Neutrophil (primary cell): ENCODE data around the gene CRYBG1.
"Not testable (repeated sequence)": the region's sequence is repeated elsewhere in the genome, so short reads cannot be mapped to it uniquely, and the experiment has no call there.

Experiments used
- H3K27ac ChIP-seq: fragments of 200-600 bp; sonication (generic); 2 replicates; pipeline ENCODE4 v1.5.1; 2016; ENCODE audit warnings: mild to moderate bottlenecking, moderate library complexity
- H3K27me3 ChIP-seq: fragments of 200-600 bp; sonication (generic); 2 replicates; pipeline ENCODE4 v1.6.0; 2016; ENCODE audit warnings: mild to moderate bottlenecking
- H3K36me3 ChIP-seq: fragments of 200-600 bp; sonication (generic); 2 replicates; pipeline ENCODE4 v1.5.1; 2017
- H3K4me1 ChIP-seq, 2 experiments: fragments of 200-600 bp in 1 of 2; sonication (generic) in 1 of 2; 1 replicate in 1 of 2; 2 replicates in 1 of 2; pipeline versions ENCODE4 v1.5.1 to v1.6.1; 2013 to 2016; ENCODE audit warnings: low read depth in 1 of 2, low read length in 1 of 2, mild to moderate bottlenecking in 1 of 2, moderate library complexity in 1 of 2; ENCODE audit not compliant: control insufficient read depth in 1 of 2, insufficient read depth in 1 of 2
- H3K4me3 ChIP-seq, 2 experiments: fragments of 200-600 bp in 1 of 2; sonication (generic) in 1 of 2; 1 replicate in 1 of 2; 2 replicates in 1 of 2; pipeline ENCODE4 v1.5.1; 2013 to 2016; ENCODE audit warnings: low read depth in 1 of 2, low read length in 1 of 2, mild to moderate bottlenecking in 1 of 2, moderate library complexity in 1 of 2
- H3K9me3 ChIP-seq: fragments of 200-600 bp; sonication (generic); 2 replicates; pipeline ENCODE4 v1.5.1; 2016
- TF ChIP-seq, protein P1 (sequence below): fragments of 200-600 bp; sonication (generic); IDR thresholded peaks from 2 replicates; pipeline ENCODE4 v1.5.1; 2016; ENCODE audit warnings: antibody characterized with exemption

The CRYBG1 gene

DNA sequence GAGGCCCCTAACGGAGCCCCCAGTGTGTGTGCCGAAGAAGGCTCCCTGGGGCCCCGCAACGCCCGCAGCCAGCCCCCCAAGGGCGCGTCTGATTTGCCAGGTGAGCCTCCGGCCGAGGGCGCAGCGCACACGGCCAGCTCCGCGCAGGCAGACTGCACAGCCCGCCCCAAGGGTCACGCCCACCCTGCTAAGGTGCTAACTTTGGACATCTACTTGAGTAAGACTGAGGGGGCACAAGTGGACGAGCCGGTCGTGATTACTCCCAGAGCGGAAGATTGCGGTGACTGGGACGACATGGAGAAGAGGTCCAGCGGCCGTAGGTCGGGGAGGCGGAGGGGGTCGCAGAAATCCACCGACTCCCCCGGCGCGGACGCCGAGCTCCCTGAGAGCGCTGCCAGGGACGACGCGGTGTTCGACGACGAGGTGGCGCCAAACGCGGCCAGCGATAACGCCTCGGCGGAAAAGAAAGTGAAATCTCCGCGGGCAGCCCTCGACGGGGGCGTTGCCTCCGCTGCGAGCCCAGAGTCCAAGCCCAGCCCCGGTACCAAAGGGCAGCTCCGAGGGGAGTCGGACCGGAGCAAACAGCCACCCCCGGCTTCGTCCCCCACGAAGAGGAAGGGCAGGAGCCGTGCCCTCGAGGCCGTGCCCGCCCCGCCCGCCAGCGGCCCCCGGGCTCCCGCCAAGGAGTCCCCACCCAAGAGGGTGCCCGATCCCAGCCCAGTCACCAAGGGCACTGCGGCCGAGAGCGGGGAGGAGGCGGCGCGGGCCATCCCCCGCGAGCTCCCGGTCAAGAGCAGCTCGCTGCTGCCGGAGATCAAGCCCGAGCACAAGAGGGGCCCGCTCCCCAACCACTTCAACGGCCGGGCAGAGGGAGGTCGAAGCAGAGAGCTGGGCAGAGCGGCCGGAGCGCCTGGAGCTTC is 151.8 kb downstream of the CRYBG1 start:
- TF ChIP-seq, protein P1, sequence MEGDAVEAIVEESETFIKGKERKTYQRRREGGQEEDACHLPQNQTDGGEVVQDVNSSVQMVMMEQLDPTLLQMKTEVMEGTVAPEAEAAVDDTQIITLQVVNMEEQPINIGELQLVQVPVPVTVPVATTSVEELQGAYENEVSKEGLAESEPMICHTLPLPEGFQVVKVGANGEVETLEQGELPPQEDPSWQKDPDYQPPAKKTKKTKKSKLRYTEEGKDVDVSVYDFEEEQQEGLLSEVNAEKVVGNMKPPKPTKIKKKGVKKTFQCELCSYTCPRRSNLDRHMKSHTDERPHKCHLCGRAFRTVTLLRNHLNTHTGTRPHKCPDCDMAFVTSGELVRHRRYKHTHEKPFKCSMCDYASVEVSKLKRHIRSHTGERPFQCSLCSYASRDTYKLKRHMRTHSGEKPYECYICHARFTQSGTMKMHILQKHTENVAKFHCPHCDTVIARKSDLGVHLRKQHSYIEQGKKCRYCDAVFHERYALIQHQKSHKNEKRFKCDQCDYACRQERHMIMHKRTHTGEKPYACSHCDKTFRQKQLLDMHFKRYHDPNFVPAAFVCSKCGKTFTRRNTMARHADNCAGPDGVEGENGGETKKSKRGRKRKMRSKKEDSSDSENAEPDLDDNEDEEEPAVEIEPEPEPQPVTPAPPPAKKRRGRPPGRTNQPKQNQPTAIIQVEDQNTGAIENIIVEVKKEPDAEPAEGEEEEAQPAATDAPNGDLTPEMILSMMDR: peak; percentile 63
- H3K4me3 ChIP-seq: peak overlapping the region; percentile 89 to 94
- H3K4me1 ChIP-seq: peaks cover 70 to 73% of the 10 kb centered on the region in 2 experiments
- H3K36me3 ChIP-seq: no peaks in the 10 kb centered on the region
- no peaks in the 10 kb centered on the region for H3K9me3 ChIP-seq
- H3K27ac ChIP-seq: peak overlapping the region; percentile 96
- H3K27me3 ChIP-seq: no peaks in the 10 kb centered on the region

DNA sequence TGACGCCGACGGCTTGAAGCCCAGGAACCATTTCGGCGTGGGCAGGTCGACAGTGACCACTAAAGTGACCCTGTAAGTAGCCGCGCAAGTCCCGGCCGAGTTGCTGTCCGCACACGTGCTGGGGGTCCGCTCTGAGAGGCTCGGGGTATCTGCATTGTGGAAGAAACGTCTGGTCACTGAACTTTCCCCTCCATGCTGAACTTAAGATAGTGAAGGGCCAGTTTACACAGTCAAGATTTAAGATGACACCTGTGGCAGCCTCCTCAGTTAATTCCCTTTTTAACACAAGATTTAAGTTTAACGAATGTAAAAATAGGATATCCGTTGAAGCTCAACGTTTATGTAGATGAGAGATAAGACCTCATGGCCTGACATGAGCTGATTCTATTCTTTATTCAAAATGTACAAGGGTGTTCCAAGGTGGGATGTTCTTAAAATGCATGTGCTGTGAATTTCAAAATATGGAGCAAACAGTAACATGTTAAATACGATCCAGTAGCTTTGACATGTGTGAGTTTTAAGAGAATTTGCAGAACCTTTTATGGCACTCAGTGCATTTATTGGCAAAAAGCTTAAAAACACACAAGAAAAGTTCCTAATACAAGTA is 152.6 kb downstream of the CRYBG1 start:
- H3K4me1 ChIP-seq: peaks cover 77 to 80% of the 10 kb centered on the region in 2 experiments

DNA sequence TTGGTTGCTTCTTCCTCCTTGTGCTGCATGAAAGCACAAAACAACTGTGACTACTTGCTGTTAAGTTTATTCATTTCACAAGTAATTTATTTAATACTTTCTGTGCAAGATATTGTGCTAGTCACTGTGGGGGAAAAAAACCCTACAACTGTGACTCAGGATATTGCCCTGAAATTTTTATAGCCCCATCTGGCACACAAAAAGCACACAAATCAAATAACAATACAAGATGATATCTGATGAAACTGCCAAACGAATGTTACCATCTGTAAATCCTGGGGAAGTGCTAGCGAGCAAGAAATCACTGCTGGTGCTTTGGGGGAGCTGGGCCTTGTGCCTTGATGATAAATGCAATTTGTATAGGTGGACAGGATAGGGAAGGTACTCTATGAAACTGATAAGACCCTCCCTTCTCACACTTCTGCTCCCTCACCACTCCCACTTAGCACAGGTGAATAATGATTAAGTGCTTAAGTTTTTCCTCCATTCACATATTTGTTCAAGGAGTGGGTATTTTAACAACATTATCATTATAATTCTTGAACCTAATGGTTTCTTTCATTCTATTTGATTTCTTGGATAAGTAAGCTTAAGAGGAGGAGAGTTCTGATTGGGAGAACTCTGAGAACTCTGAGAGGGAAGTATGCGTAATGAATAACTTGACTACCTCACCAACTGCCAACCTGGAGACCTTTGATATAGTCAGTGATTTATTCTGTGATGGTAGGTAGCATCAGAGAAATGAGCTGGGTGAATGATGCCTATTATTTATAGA is 153.5 kb downstream of the CRYBG1 start:
- H3K4me1 ChIP-seq: peaks cover 85 to 86% of the 10 kb centered on the region in 2 experiments
- no peaks in the 10 kb centered on the region for H3K9me3 ChIP-seq
- TF ChIP-seq, protein P1: no peak
- no peaks in the 10 kb centered on the region for H3K36me3 ChIP-seq
- H3K4me3 ChIP-seq: peak overlapping the region; percentile 89 to 94
- peak overlapping the region; percentile 96 for H3K27ac ChIP-seq
- no peaks in the 10 kb centered on the region for H3K27me3 ChIP-seq

More for the DNA sequence above, 152.6 kb downstream of the CRYBG1 start:
- Histone ChIP-seq H3K27ac (peak overlapping the region; percentile 96), H3K4me3 (peak overlapping the region; percentile 89 to 94), H3K9me3 (no peaks in the 10 kb centered on the region), H3K27me3 (no peaks in the 10 kb centered on the region), H3K36me3 (no peaks in the 10 kb centered on the region)
- TF ChIP-seq, protein P1: no peak

DNA sequence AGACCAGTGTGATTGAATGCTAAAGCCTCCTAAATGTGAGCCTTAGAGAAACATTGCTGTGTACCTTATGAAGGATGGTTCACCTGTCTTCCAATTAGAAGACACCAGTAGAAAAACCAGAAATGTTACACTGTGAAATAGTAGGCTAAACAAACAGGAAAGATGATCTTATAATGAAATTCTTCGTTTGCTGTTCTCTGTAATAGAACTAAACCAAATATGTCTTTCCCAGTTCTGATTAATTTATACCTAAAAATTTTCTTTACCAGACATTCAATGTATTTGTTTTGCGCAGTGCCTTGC is 154.0 kb downstream of the CRYBG1 start:
- Histone ChIP-seq H3K9me3 (no peaks in the 10 kb centered on the region), H3K4me3 (peak overlapping the region; percentile 89 to 94), H3K36me3 (no peaks in the 10 kb centered on the region), H3K4me1 (peaks cover 85 to 86% of the 10 kb centered on the region in 2 experiments), H3K27ac (peak overlapping the region; percentile 96), H3K27me3 (no peaks in the 10 kb centered on the region)
- TF ChIP-seq, protein P1: no peak

DNA sequence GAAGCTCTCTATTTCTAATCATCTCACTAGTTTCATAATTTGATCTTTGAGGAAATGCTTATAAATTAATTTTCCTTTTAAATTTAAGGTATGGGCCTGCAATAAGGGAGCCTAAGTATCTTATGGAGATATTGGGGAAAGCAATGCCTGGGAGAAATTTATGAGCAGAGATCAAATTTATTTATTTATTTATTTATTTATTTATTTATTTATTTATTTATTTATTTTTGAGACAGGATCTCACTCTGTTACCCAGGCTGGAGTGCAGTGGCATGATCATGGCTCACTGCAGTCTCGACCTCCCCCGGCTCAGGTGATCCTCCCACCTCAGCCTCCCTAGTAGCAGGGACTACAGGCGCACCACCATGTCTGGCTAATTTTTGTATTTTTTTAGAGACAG is 155.1 kb downstream of the CRYBG1 start:
- not testable (repeated sequence) for H3K27me3 ChIP-seq, H3K9me3 ChIP-seq, H3K36me3 ChIP-seq
- peaks cover 85 to 86% of the 10 kb centered on the region in 2 experiments for H3K4me1 ChIP-seq
- peak overlapping the region; percentile 92 for H3K27ac ChIP-seq
- peak overlapping the region in 1 of 2 experiments; percentile 7 for H3K4me3 ChIP-seq
